Fibroblast of lung (primary cell): ENCODE measurements around the gene FAM110A. TPM values are rescaled to one million over a fixed set of nuclear protein-coding genes. Genes with fewer than 3 reads are reported as not detected.

Source experiments
- DNase-seq, 2 donors: peaks; one replicate each; pipeline versions ENCODE4 v3.0.0 to v3.0.0-alpha.2; 2010; ENCODE audit warnings: low read depth in 2 of 2
- H2AFZ ChIP-seq: 2 replicates; pipeline ENCODE4 v1.5.1; 2012; ENCODE audit warnings: low read length, control low read depth, inconsistent platforms
- H3K27ac ChIP-seq: 2 replicates; pipeline ENCODE4 v1.5.1; 2011; ENCODE audit warnings: low read length, control low read depth; ENCODE audit not compliant: insufficient read depth
- H3K27me3 ChIP-seq: 2 replicates; pipeline ENCODE4 v1.5.1; 2011; ENCODE audit warnings: mild to moderate bottlenecking, low read length; ENCODE audit not compliant: control insufficient read depth, insufficient read depth
- H3K36me3 ChIP-seq: 2 replicates; pipeline ENCODE4 v1.5.1; 2011; ENCODE audit warnings: low read length; ENCODE audit not compliant: control insufficient read depth, insufficient read depth
- H3K4me1 ChIP-seq: 2 replicates; pipeline ENCODE4 v1.5.1; 2011; ENCODE audit warnings: low read length; ENCODE audit not compliant: control insufficient read depth, insufficient read depth; ENCODE audit errors: extremely low read depth
- H3K4me2 ChIP-seq: 2 replicates; pipeline ENCODE4 v1.5.1; 2011; ENCODE audit warnings: low read length, control low read depth; ENCODE audit not compliant: insufficient read depth; ENCODE audit errors: extremely low read depth
- H3K4me3 ChIP-seq, 4 experiments: fragments of 200-600 bp in 1 of 4; sonication (generic) in 1 of 4; replicated peaks in 1 of 4; 2 replicates each; pipeline ENCODE4 v1.5.1; 2011 to 2016; ENCODE audit warnings: low read length in 4 of 4, low read depth in 3 of 4, mild to moderate bottlenecking in 3 of 4, control low read depth in 2 of 4, inconsistent platforms in 1 of 4, mixed read lengths in 1 of 4; ENCODE audit not compliant: insufficient read depth in 1 of 4; ENCODE audit errors: control extremely low read depth in 1 of 4
- H3K79me2 ChIP-seq: 2 replicates; pipeline ENCODE4 v1.5.1; 2012; ENCODE audit warnings: mild to moderate bottlenecking, low read length, inconsistent platforms; ENCODE audit not compliant: control insufficient read depth, insufficient read depth
- H3K9ac ChIP-seq: 2 replicates; pipeline ENCODE4 v1.5.1; 2011; ENCODE audit warnings: mild to moderate bottlenecking, low read length, control low read depth; ENCODE audit not compliant: insufficient read depth
- H3K9me3 ChIP-seq: 2 replicates; pipeline ENCODE4 v1.5.1; 2012; ENCODE audit warnings: low read depth, low read length; ENCODE audit not compliant: control insufficient read depth, insufficient read depth
- H4K20me1 ChIP-seq: 2 replicates; pipeline ENCODE4 v1.5.1; 2011; ENCODE audit warnings: low read length; ENCODE audit not compliant: control insufficient read depth, insufficient read depth; ENCODE audit errors: extremely low read depth
- EZH2 ChIP-seq: IDR thresholded peaks from 2 replicates; pipeline ENCODE4 v1.5.1; 2012; ENCODE audit warnings: low read length, control low read depth, mild to moderate bottlenecking; ENCODE audit errors: missing control alignments
- polyA plus RNA-seq, 2 donors: library from polyadenylated mRNA; depleted of rRNA in 1 of 2; stranded (reverse) in 1 of 2; unstranded in 1 of 2; fragments of >200 nt; gene quantifications; 2 replicates each; pipeline ENCODE4 v1.2.1, GENCODE V29; 2011 to 2012; ENCODE audit warnings: missing spikeins in 1 of 2
- total RNA-seq: library from RNA; depleted of rRNA; stranded (reverse); fragments of >200 nt; gene quantifications from 2 replicates; pipeline ENCODE4 v1.2.1, GENCODE V29; 2014
- TF ChIP-seq, protein P1 (sequence below), 2 donors: IDR thresholded peaks in 1 of 2; conservative IDR thresholded peaks in 1 of 2; 1 replicate in 1 of 2; 2 replicates in 1 of 2; pipeline ENCODE4 v1.5.1; 2011 to 2012; ENCODE audit warnings: low read length in 2 of 2, control low read depth in 1 of 2, inconsistent platforms in 1 of 2, low read depth in 1 of 2, mild to moderate bottlenecking in 1 of 2

The FAM110A gene
- total and polyA plus RNA-seq, 2 donors (not counting 1 experiment from before 2014, with no cell fraction given) = 1.5 to 1.8 TPM

DNA sequence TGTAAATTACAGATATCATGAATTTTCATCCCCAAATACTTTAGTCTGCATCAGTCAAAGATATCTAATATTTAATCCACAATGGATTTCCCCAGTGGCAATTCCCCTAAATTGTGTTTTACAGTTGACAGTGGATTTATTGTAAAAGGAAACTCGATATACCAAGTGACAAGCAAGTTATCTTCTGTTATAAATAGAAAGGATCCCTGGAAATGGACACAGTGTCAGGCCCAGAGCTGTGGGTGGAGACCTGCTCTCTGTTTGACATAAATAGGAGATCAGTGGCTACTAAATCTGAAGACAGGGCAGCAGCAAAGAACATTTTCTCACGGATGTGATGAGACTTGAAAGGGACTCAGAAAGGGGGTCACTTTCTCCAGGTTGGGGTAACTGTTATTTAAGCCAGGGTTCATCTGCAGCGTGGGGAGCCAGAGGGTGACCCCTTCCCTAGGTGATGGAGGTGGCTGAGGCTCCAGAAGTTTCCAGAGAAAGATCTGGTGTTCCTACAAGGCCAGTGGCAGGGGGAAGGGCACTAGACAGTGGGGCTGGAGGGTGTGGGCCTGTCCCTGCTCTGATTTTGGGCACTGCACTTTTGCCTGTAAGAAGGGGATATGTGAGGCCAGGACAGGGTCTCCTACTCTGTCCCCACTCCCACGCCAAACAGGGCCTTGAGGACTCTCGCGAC is 12.3 kb upstream of the FAM110A start:
- no peak overlapping the region for H2AFZ ChIP-seq
- H3K27me3 ChIP-seq = no peaks in the 10 kb centered on the region
- no peaks in the 10 kb centered on the region for H4K20me1 ChIP-seq
- H3K4me2 ChIP-seq = no peak overlapping the region
- no peak for TF ChIP-seq EZH2
- TF ChIP-seq, protein P1, sequence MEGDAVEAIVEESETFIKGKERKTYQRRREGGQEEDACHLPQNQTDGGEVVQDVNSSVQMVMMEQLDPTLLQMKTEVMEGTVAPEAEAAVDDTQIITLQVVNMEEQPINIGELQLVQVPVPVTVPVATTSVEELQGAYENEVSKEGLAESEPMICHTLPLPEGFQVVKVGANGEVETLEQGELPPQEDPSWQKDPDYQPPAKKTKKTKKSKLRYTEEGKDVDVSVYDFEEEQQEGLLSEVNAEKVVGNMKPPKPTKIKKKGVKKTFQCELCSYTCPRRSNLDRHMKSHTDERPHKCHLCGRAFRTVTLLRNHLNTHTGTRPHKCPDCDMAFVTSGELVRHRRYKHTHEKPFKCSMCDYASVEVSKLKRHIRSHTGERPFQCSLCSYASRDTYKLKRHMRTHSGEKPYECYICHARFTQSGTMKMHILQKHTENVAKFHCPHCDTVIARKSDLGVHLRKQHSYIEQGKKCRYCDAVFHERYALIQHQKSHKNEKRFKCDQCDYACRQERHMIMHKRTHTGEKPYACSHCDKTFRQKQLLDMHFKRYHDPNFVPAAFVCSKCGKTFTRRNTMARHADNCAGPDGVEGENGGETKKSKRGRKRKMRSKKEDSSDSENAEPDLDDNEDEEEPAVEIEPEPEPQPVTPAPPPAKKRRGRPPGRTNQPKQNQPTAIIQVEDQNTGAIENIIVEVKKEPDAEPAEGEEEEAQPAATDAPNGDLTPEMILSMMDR (conservative IDR thresholded peaks at IDR 0.05 in 1 of 2, IDR thresholded peaks at IDR 0.05 in 1 of 2; ENCODE audit: low read depth in 1 of 2, low read length in 2 of 2) = no peak
- H3K79me2 ChIP-seq = no peaks in the 10 kb centered on the region
- DNase-seq = no peak
- no peaks in the 10 kb centered on the region for H3K4me1 ChIP-seq
- H3K9ac ChIP-seq = no peak overlapping the region
- H3K27ac ChIP-seq = no peak overlapping the region
- H3K36me3 ChIP-seq = no peaks in the 10 kb centered on the region
- no peak overlapping the region for H3K4me3 ChIP-seq
- no peaks in the 10 kb centered on the region for H3K9me3 ChIP-seq

DNA sequence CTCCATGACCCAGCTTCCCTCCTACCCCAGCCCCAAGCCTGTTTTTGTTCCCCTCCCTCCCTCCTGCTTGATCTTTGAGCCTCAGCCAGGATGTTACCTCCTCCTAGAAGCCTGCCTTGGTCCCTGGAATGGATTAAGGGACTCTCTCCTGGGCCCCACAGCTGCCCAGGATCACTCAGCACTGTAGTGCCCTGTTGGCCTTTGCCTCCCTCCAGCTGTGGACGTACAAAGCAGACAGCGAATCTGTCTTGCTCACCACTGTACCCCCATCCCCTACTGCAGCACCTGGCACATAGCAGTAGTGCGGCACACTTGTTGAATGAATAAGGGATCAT is 11.8 kb upstream of the FAM110A start:
- H3K4me1 ChIP-seq = no peaks in the 10 kb centered on the region
- no peaks in the 10 kb centered on the region for H3K9me3 ChIP-seq
- no peak overlapping the region for H2AFZ ChIP-seq
- no peak for DNase-seq
- no peak overlapping the region for H3K4me3 ChIP-seq
- H3K4me2 ChIP-seq = no peak overlapping the region
- H3K9ac ChIP-seq = no peak overlapping the region
- H4K20me1 ChIP-seq = no peaks in the 10 kb centered on the region
- H3K36me3 ChIP-seq = no peaks in the 10 kb centered on the region
- no peaks in the 10 kb centered on the region for H3K79me2 ChIP-seq
- H3K27ac ChIP-seq = no peak overlapping the region
- TF ChIP-seq EZH2 = no peak
- TF ChIP-seq, protein P1 (conservative IDR thresholded peaks at IDR 0.05 in 1 of 2, IDR thresholded peaks at IDR 0.05 in 1 of 2; ENCODE audit: low read depth in 1 of 2, low read length in 2 of 2) = no peak
- H3K27me3 ChIP-seq = no peaks in the 10 kb centered on the region

DNA sequence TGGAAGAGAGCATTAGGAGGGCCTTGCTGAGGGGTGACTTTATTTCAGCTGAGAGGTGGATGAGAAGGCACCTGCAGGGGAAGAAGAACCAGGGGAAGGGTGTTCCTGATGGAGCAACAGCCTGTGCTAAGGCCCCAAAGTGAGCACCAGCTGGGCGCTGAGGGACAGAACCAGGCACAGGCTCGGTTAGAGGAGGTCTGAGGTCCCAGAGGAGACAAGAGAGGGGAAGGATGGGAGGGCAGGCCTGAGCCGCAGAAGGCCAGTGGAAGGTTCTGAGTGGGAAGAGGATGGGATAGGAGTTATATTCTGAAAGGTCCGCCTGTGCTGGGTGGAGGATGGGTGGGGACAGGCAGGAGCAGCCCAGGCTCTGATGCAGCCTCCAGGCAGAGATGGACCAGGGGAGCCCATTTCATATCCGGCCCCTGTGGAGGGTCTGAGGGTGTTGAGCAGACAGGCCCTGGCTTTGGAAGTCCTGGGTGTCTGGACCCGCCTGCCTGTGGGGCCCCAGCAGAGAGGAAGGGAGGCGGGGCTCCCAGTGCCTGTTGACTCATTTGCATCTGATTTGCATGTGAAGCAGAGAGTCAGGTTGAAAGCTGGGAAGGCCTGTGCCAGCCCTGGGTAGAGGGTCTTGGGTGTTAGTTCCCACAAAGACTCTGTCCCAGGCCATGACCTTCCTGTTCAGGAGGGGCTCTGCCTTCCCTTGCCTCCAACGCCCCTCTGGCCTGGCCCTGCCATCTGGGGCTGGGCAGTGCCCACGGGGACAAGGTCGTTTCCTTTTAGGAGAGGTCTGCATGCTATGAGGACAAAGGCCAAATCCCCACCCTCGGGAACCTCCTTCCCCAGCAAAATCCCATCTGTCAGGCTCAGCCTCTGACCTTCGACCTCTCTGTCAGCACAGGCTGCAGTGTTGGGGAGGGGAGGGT is 10.6 kb upstream of the FAM110A start:
- H3K9me3 ChIP-seq = no peaks in the 10 kb centered on the region
- H3K9ac ChIP-seq = no peak overlapping the region
- no peak overlapping the region for H3K27ac ChIP-seq
- H4K20me1 ChIP-seq = no peaks in the 10 kb centered on the region
- H3K27me3 ChIP-seq = no peaks in the 10 kb centered on the region
- no peak overlapping the region for H2AFZ ChIP-seq
- no peaks in the 10 kb centered on the region for H3K36me3 ChIP-seq
- H3K4me1 ChIP-seq = no peaks in the 10 kb centered on the region
- no peak for DNase-seq
- no peak overlapping the region for H3K4me3 ChIP-seq
- no peak overlapping the region for H3K4me2 ChIP-seq
- no peak for TF ChIP-seq EZH2
- no peaks in the 10 kb centered on the region for H3K79me2 ChIP-seq
